GM12892 (cell line): ENCODE data around the gene VWF.

Experiments
- POLR2A ChIP-seq: IDR thresholded peaks from 2 replicates; pipeline ENCODE4 v1.6.1; 2011; ENCODE audit warnings: low read depth, low read length, control low read depth
- TAF1 ChIP-seq: IDR thresholded peaks from 2 replicates; pipeline ENCODE4 v1.6.1; 2011; ENCODE audit warnings: low read depth, mild to moderate bottlenecking, control low read depth, low read length, borderline replicate concordance

- TF ChIP-seq POLR2A: no peak
- no peak for TF ChIP-seq TAF1
Observed at GRCh38 chr12:5912437-5913334, 211.8 kb downstream of the VWF start.
